Muscle of leg (tissue), 11 donors: ENCODE measurements around the gene MCL1. TPM values are rescaled to one million over a fixed set of nuclear protein-coding genes. Genes with fewer than 3 reads are reported as not detected.
A peak's percentile ranks its signal among the peaks of the same experiment; 100 is the strongest.

Experiments
- DNase-seq: peaks from one replicate; pipeline ENCODE4 v3.0.0; 2013
- H3K27ac ChIP-seq: one replicate; pipeline ENCODE4 v1.5.1; 2013; ENCODE audit warnings: mild to moderate bottlenecking, low read length, control low read depth
- H3K27me3 ChIP-seq: one replicate; pipeline ENCODE4 v1.6.1; 2013; ENCODE audit warnings: low read length; ENCODE audit not compliant: control insufficient read depth, insufficient read depth
- H3K36me3 ChIP-seq: one replicate; pipeline ENCODE4 v1.6.1; 2013; ENCODE audit warnings: low read length; ENCODE audit not compliant: control insufficient read depth, insufficient read depth
- H3K4me1 ChIP-seq: one replicate; pipeline ENCODE4 v1.6.1; 2013; ENCODE audit warnings: low read length; ENCODE audit not compliant: control insufficient read depth, insufficient read depth
- H3K4me3 ChIP-seq: one replicate; pipeline ENCODE4 v1.5.1; 2013; ENCODE audit warnings: low read length, control low read depth
- H3K9me3 ChIP-seq: replicated peaks from 2 replicates; pipeline ENCODE4 v1.6.1; 2013; ENCODE audit warnings: low read depth, low read length; ENCODE audit not compliant: control insufficient read depth
- WGBS: methylation state at CpG from one replicate; pipeline ENCODE4 v1.1.5; 2013; ENCODE audit warnings: missing lambda C conversion rate; ENCODE audit not compliant: insufficient coverage; 5-methylcytosine and 5-hydroxymethylcytosine counted together
- polyA plus RNA-seq, 8 donors: library from polyadenylated mRNA; unstranded; fragments of 120-200 nt; gene quantifications; one replicate each; pipeline versions ENCODE4 v1.2.1 to v1.2.3, GENCODE V29; 2013; ENCODE audit warnings: inconsistent platforms in 1 of 8, low replicate concordance in 1 of 8; ENCODE audit not compliant: insufficient read length in 8 of 8, insufficient read depth in 1 of 8
- total RNA-seq: library from RNA; stranded (reverse); fragments of 120-200 nt; gene quantifications from one replicate; pipeline ENCODE4 v1.2.4, GENCODE V29; 2013

MCL1 gene
- total and polyA plus RNA-seq, 9 donors: 113 to 182 (median 132) TPM

- WGBS: 32% methylated on average over 3 of the region's 4 CpGs
- no peak overlapping the region for H3K4me3 ChIP-seq
- H3K27me3 ChIP-seq: no peaks in the 10 kb centered on the region
- peaks cover 91% of the 10 kb centered on the region for H3K4me1 ChIP-seq
- peak overlapping the region; percentile 100 for H3K27ac ChIP-seq
- no peaks in the 10 kb centered on the region for H3K9me3 ChIP-seq
- peak; percentile 75 for DNase-seq
- peaks cover 10% of the 10 kb centered on the region for H3K36me3 ChIP-seq
These were observed 15.9 kb downstream of the MCL1 start for GRCh38 chr1:150563340-150564038.

GRCh38 chr1:150562446-150563339, 16.7 kb downstream of the MCL1 start:
- H3K27me3 ChIP-seq: no peaks in the 10 kb centered on the region
- H3K9me3 ChIP-seq: no peaks in the 10 kb centered on the region
- DNase-seq: peak; percentile 75
- no CpG with 5 or more reads among the region's 4 CpGs for WGBS
- peaks cover 86% of the 10 kb centered on the region for H3K4me1 ChIP-seq
- H3K4me3 ChIP-seq: peak overlapping the region; percentile 61
- peaks cover 18% of the 10 kb centered on the region for H3K36me3 ChIP-seq
- H3K27ac ChIP-seq: peak overlapping the region; percentile 100

- no peaks in the 10 kb centered on the region for H3K9me3 ChIP-seq
- H3K4me3 ChIP-seq: peak overlapping the region; percentile 61
- peak; percentile 98 for DNase-seq
- H3K27ac ChIP-seq: peak overlapping the region; percentile 100
- H3K4me1 ChIP-seq: peaks cover 79% of the 10 kb centered on the region
- peaks cover 22% of the 10 kb centered on the region for H3K36me3 ChIP-seq
- WGBS: 0% methylated on average over 11 of the region's 18 CpGs
- no peaks in the 10 kb centered on the region for H3K27me3 ChIP-seq
These were observed 17.4 kb downstream of the MCL1 start for GRCh38 chr1:150561974-150562445.

GRCh38 chr1:150561254-150561973, 18.0 kb downstream of the MCL1 start:
- Histone ChIP-seq H3K9me3 (no peaks in the 10 kb centered on the region), H3K4me1 (peaks cover 74% of the 10 kb centered on the region), H3K36me3 (peaks cover 27% of the 10 kb centered on the region), H3K27ac (peak overlapping the region; percentile 100), H3K27me3 (no peaks in the 10 kb centered on the region), H3K4me3 (peak overlapping the region; percentile 61)
- WGBS: under 1% methylated on average over 23 of the region's 32 CpGs
- peak; percentile 99 for DNase-seq

- WGBS: 0% methylated on average over 13 of the region's 17 CpGs
- peak overlapping the region; percentile 100 for H3K27ac ChIP-seq
- no peaks in the 10 kb centered on the region for H3K9me3 ChIP-seq
- peak overlapping the region; percentile 61 for H3K4me3 ChIP-seq
- H3K27me3 ChIP-seq: no peaks in the 10 kb centered on the region
- H3K4me1 ChIP-seq: peaks cover 70% of the 10 kb centered on the region
- peak; percentile 33 for DNase-seq
- H3K36me3 ChIP-seq: peaks cover 33% of the 10 kb centered on the region
These were observed 18.7 kb downstream of the MCL1 start for GRCh38 chr1:150560576-150561253.

GRCh38 chr1:150560011-150560438, 19.4 kb downstream of the MCL1 start:
- Histone ChIP-seq H3K27ac (peak overlapping the region; percentile 100), H3K27me3 (no peaks in the 10 kb centered on the region), H3K4me1 (peaks cover 63% of the 10 kb centered on the region), H3K4me3 (no peak overlapping the region), H3K9me3 (no peaks in the 10 kb centered on the region), H3K36me3 (peaks cover 39% of the 10 kb centered on the region)
- 21% methylated on average over 7 of the region's 9 CpGs for WGBS
- peak; percentile 81 for DNase-seq

GRCh38 chr1:150559656-150560010, 19.8 kb downstream of the MCL1 start:
- no peaks in the 10 kb centered on the region for H3K27me3 ChIP-seq
- peak overlapping the region; percentile 0 for H3K27ac ChIP-seq
- no peak overlapping the region for H3K4me3 ChIP-seq
- peaks cover 60% of the 10 kb centered on the region for H3K4me1 ChIP-seq
- no peaks in the 10 kb centered on the region for H3K9me3 ChIP-seq
- 58% methylated on average over 6 of the region's 10 CpGs for WGBS
- peaks cover 39% of the 10 kb centered on the region for H3K36me3 ChIP-seq
- DNase-seq: no peak

GRCh38 chr1:150558761-150559655, 20.4 kb downstream of the MCL1 start:
- H3K27me3 ChIP-seq: no peaks in the 10 kb centered on the region
- H3K36me3 ChIP-seq: peaks cover 46% of the 10 kb centered on the region
- peak; percentile 59 for DNase-seq

GRCh38 chr1:150558303-150558704, 21.1 kb downstream of the MCL1 start:
- no peak for DNase-seq
- H3K9me3 ChIP-seq: no peaks in the 10 kb centered on the region
- H3K27me3 ChIP-seq: no peaks in the 10 kb centered on the region
- H3K27ac ChIP-seq: no peak overlapping the region
- peaks cover 51% of the 10 kb centered on the region for H3K4me1 ChIP-seq
- H3K36me3 ChIP-seq: peaks cover 51% of the 10 kb centered on the region
- H3K4me3 ChIP-seq: no peak overlapping the region
- WGBS: 70% methylated on average over 15 of the region's 15 CpGs

More at GRCh38 chr1:150558761-150559655, 20.4 kb downstream of the MCL1 start:
- Histone ChIP-seq H3K27ac (peak overlapping the region; percentile 0), H3K4me3 (peak overlapping the region; percentile 11), H3K9me3 (no peaks in the 10 kb centered on the region), H3K4me1 (peaks cover 55% of the 10 kb centered on the region)
- WGBS: 60% methylated on average over 20 of the region's 28 CpGs
